Prostate gland (tissue), 2 donors: ENCODE data around the gene ALG12.

Source experiments
- POLR2A ChIP-seq: fragments of 450-650 bp; IDR thresholded peaks from one replicate; pipeline ENCODE4 v1.6.1; 2016; ENCODE audit warnings: antibody characterized with exemption, mild to moderate bottlenecking
- POLR2AphosphoS5 ChIP-seq: sonication (generic); formaldehyde crosslinking; IDR thresholded peaks from one replicate; pipeline ENCODE4 v1.6.1; 2017; ENCODE audit warnings: antibody characterized with exemption
- TF ChIP-seq, protein P1 (sequence below), 4 experiments: fragments of 200-600 bp in 2 of 4; fragments of 450-650 bp in 2 of 4; sonication (generic) in 2 of 4; IDR thresholded peaks; 1 replicate in 3 of 4; 2 replicates in 1 of 4; pipeline ENCODE4 v1.5.1; 2016 to 2019; ENCODE audit warnings: antibody characterized with exemption in 4 of 4, mild to moderate bottlenecking in 2 of 4, moderate library complexity in 2 of 4

DNA sequence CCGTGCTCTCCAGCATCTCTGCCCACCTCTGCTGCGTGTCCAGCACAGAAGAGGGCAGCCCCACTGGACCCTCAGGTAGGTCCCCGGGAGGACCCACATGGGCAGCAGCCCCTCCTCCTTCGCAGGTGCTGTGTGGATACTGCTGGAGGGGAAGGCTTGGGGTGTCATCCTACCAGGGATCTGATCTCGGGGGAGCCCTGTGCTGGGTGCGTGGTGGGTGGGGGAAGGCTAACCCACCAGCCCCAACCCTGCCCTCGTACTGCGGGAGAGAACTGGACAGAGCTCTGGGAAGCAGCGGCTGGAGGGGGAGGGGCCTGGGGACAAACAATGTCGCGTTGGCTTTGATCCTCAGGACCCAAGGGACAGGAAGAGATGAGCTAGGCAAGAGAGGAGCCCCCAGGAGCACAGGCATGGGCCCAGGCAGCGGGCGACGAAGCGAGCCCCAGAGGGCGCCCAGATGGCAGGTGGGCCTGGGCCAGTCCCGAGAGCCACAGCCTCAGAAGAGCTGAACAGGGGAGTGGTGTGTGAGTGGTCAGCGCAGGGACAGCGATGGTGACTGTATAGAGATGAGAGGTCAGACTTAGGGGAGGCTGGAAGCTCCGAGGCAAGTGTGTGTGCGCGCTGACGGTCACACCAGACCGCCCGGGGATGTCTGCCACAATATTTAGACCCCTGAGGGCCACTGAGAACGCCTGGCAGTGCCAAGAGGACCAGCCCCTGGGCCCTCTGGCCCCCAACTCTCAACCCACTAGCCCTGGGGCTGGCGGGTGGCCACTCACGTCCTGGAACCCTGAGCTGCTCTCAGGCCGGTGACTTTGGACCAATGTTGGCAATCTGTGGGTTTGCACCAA is 40.9 kb upstream of the ALG12 start:
- TF ChIP-seq POLR2A, result no peak
- TF ChIP-seq, protein P1, sequence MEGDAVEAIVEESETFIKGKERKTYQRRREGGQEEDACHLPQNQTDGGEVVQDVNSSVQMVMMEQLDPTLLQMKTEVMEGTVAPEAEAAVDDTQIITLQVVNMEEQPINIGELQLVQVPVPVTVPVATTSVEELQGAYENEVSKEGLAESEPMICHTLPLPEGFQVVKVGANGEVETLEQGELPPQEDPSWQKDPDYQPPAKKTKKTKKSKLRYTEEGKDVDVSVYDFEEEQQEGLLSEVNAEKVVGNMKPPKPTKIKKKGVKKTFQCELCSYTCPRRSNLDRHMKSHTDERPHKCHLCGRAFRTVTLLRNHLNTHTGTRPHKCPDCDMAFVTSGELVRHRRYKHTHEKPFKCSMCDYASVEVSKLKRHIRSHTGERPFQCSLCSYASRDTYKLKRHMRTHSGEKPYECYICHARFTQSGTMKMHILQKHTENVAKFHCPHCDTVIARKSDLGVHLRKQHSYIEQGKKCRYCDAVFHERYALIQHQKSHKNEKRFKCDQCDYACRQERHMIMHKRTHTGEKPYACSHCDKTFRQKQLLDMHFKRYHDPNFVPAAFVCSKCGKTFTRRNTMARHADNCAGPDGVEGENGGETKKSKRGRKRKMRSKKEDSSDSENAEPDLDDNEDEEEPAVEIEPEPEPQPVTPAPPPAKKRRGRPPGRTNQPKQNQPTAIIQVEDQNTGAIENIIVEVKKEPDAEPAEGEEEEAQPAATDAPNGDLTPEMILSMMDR (IDR thresholded peaks at IDR 0.05), result no peak
- no peak for TF ChIP-seq POLR2AphosphoS5
